Measurements from ENCODE around the gene MATN1.

MATN1 gene

DNA sequence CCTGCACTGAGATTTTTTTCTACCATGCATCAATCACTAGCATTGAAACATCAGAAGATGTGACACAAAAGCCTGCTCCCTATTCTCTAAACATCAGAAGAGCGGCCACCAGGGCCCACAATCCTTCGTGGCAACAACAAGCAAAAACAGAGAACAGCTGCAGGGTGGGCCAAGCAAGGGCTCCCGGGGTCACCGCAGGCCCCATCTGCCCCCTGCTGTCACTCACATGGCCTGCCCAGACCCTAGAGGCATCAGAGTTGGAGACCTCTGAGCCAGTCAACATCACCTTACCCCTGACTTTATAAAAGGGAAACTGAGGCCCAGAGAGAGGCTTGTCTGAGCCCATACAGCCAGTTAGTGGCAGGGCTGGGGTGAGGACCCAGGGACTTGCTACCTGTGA lies 32.4 kb upstream of the MATN1 start:
- TF ChIP-seq, protein P1, sequence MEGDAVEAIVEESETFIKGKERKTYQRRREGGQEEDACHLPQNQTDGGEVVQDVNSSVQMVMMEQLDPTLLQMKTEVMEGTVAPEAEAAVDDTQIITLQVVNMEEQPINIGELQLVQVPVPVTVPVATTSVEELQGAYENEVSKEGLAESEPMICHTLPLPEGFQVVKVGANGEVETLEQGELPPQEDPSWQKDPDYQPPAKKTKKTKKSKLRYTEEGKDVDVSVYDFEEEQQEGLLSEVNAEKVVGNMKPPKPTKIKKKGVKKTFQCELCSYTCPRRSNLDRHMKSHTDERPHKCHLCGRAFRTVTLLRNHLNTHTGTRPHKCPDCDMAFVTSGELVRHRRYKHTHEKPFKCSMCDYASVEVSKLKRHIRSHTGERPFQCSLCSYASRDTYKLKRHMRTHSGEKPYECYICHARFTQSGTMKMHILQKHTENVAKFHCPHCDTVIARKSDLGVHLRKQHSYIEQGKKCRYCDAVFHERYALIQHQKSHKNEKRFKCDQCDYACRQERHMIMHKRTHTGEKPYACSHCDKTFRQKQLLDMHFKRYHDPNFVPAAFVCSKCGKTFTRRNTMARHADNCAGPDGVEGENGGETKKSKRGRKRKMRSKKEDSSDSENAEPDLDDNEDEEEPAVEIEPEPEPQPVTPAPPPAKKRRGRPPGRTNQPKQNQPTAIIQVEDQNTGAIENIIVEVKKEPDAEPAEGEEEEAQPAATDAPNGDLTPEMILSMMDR (IDR thresholded peaks at IDR 0.05), result no peak

DNA sequence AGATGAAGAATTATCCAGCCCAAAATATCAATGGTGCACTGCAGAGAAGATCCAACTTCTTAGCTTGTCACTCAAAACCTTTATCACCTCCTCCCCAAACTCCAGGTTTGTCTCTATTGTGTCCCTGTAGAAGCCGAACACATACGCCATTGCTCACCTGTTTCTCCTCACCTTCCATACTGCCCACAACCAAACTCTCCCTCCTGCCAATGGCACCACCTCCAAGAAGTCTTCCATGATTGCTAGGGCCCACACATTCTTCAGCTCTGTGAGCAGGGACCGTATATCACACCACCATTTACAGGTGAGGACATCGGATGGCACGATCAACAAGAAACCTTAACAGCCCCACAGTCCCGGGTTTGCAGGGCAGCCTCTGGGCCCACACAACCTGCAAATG lies 31.9 kb upstream of the MATN1 start:
- no peak for DNase-seq
- no peaks in the 10 kb centered on the region for H3K4me1 ChIP-seq
- TF ChIP-seq, protein P1 (IDR thresholded peaks at IDR 0.05), result no peak
- H3K36me3 ChIP-seq, result no peaks in the 10 kb centered on the region
- H3K9me3 ChIP-seq, result no peaks in the 10 kb centered on the region
- peak overlapping the region; percentile 17 to 28 for H3K4me3 ChIP-seq
- peaks cover 0 to 8% of the 10 kb centered on the region in 2 donors for H3K27me3 ChIP-seq
- H3K27ac ChIP-seq, result no peak overlapping the region
- intact Hi-C loops (cut with DNase I; ENCODE audit: low total_unique reads), result no loop called here

More for the DNA sequence above, 32.4 kb upstream of the MATN1 start:
- H3K4me3 ChIP-seq, result peak overlapping the region; percentile 17 to 28
- H3K4me1 ChIP-seq, result no peaks in the 10 kb centered on the region
- intact Hi-C loops (cut with DNase I; ENCODE audit: low total_unique reads), result no loop called here
- no peaks in the 10 kb centered on the region for H3K9me3 ChIP-seq
- peaks cover 0 to 8% of the 10 kb centered on the region in 2 donors for H3K27me3 ChIP-seq
- DNase-seq, result no peak
- H3K36me3 ChIP-seq, result no peaks in the 10 kb centered on the region
- no peak overlapping the region for H3K27ac ChIP-seq

- H3K27ac ChIP-seq, result no peak overlapping the region
- H3K4me1 ChIP-seq, result no peaks in the 10 kb centered on the region
- H3K36me3 ChIP-seq, result no peaks in the 10 kb centered on the region
- no peak overlapping the region for H3K4me3 ChIP-seq
- TF ChIP-seq, protein P1 (IDR thresholded peaks at IDR 0.05), result no peak
- H3K27me3 ChIP-seq, result peaks cover 0 to 8% of the 10 kb centered on the region in 2 donors
- no peaks in the 10 kb centered on the region for H3K9me3 ChIP-seq
- no peak for DNase-seq
- intact Hi-C loops (cut with DNase I; ENCODE audit: low total_unique reads), result no loop called here
These were observed 31.3 kb upstream of the MATN1 start for GRCh38 chr1:30754684-30755171.

DNA sequence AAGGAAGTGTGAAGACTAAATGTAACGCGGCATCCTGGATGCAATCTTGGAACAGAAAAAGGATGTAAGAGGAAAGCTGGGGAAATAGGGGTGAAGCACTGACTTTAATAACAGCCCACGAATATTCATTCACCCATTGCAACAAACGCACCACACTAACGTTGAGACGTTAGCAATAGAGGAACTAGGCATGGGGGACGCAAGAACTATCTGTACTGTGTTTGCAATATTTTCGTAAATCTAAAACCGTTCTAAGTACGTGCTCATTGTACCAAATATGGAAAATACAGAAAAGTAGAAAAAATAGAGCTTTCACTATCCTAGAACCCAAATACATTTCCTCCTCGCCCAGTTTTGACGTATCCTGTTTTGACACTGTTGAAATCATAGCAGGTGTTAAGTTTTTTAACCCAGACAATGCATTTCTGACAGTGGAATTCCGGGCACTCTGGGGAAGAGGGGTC lies 30.3 kb upstream of the MATN1 start:
- peaks cover 0 to 8% of the 10 kb centered on the region in 2 donors for H3K27me3 ChIP-seq
- intact Hi-C loops (cut with DNase I; ENCODE audit: low total_unique reads), result no loop called here
- no peak overlapping the region for H3K27ac ChIP-seq
- H3K9me3 ChIP-seq, result no peaks in the 10 kb centered on the region
- no peaks in the 10 kb centered on the region for H3K36me3 ChIP-seq
- no peaks in the 10 kb centered on the region for H3K4me1 ChIP-seq
- no peak for DNase-seq
- TF ChIP-seq, protein P1 (IDR thresholded peaks at IDR 0.05), result no peak
- no peak overlapping the region for H3K4me3 ChIP-seq

GRCh38 chr1:30753118-30753517 lies 29.7 kb upstream of the MATN1 start:
- DNase-seq, result no peak
- Histone ChIP-seq H3K4me1 (peaks cover 0 to 6% (median 0%) of the 10 kb centered on the region in 4 donors), H3K27ac (no peak overlapping the region), H3K27me3 (peaks cover 0 to 8% of the 10 kb centered on the region in 2 donors), H3K36me3 (no peaks in the 10 kb centered on the region), H3K9me3 (no peaks in the 10 kb centered on the region), H3K4me3 (no peak overlapping the region)
- TF ChIP-seq, protein P1 (IDR thresholded peaks at IDR 0.05), result no peak
- intact Hi-C loops (cut with DNase I; ENCODE audit: low total_unique reads), result no loop called here

- H3K27me3 ChIP-seq, result peaks cover 0 to 8% of the 10 kb centered on the region in 2 donors
- no peaks in the 10 kb centered on the region for H3K9me3 ChIP-seq
- H3K36me3 ChIP-seq, result no peaks in the 10 kb centered on the region
- no peak overlapping the region for H3K4me3 ChIP-seq
- intact Hi-C loops (cut with DNase I; ENCODE audit: low total_unique reads), result no loop called here
- peaks cover 0 to 7% (median 0%) of the 10 kb centered on the region in 4 donors for H3K4me1 ChIP-seq
- DNase-seq, result no peak
- TF ChIP-seq, protein P1 (IDR thresholded peaks at IDR 0.05), result no peak
- no peak overlapping the region for H3K27ac ChIP-seq
These were observed 29.2 kb upstream of the MATN1 start for GRCh38 chr1:30752651-30752908.
